Naive B cell (primary cell): ENCODE results near the gene FKBP1C. TPM values are rescaled to one million over a fixed set of nuclear protein-coding genes. Genes with fewer than 3 reads are reported as not detected.
"Not testable (repeated sequence)": the region's sequence is repeated elsewhere in the genome, so short reads cannot be mapped to it uniquely, and the experiment has no call there.

Experiments
- ATAC-seq, 2 donors: fragments of 150-1000 bp; cut with Tn5 transposase; 2 replicates each; pipeline ENCODE4 v1.10.0; 2021; ENCODE audit warnings: low read depth in 2 of 2, mild to moderate bottlenecking in 2 of 2, moderate library complexity in 2 of 2
- DNase-seq: peaks from one replicate; pipeline ENCODE4 v3.0.0; 2022
- H3K27ac Mint-ChIP-seq, 6 donors: one replicate each; pipeline ENCODE4 v1.8.0; 2020 to 2022; ENCODE audit warnings: mild to moderate bottlenecking in 6 of 6, mixed read lengths in 6 of 6, moderate library complexity in 5 of 6, inconsistent platforms in 2 of 6
- H3K27me3 Mint-ChIP-seq, 3 donors: one replicate each; pipeline ENCODE4 v1.8.0; 2021 to 2022; ENCODE audit warnings: mixed read lengths in 3 of 3, mild to moderate bottlenecking in 1 of 3
- H3K36me3 Mint-ChIP-seq, 2 donors: one replicate each; pipeline ENCODE4 v1.8.0; 2020 to 2022; ENCODE audit warnings: mixed read lengths in 2 of 2, inconsistent platforms in 1 of 2, mild to moderate bottlenecking in 1 of 2
- H3K4me1 Mint-ChIP-seq, 3 donors: one replicate each; pipeline ENCODE4 v1.8.0; 2020 to 2022; ENCODE audit warnings: mixed read lengths in 3 of 3, inconsistent platforms in 1 of 3, mild to moderate bottlenecking in 1 of 3, moderate library complexity in 1 of 3
- H3K4me3 Mint-ChIP-seq, 8 donors: one replicate each; pipeline ENCODE4 v1.8.0; 2020 to 2022; ENCODE audit warnings: mild to moderate bottlenecking in 8 of 8, mixed read lengths in 8 of 8, moderate library complexity in 8 of 8, inconsistent platforms in 2 of 8
- H3K9me3 Mint-ChIP-seq, 7 donors: one replicate each; pipeline ENCODE4 v1.8.0; 2020 to 2022; ENCODE audit warnings: mixed read lengths in 7 of 7, mild to moderate bottlenecking in 5 of 7, inconsistent platforms in 2 of 7, moderate library complexity in 1 of 7
- polyA plus RNA-seq, 6 donors: library from polyadenylated mRNA; unstranded; fragments of 300-500 nt; fragmentation: Illumina TruSeq; gene quantifications; one replicate each; pipeline ENCODE4 v1.2.3, GENCODE V29; 2021; ENCODE audit warnings: low read depth in 6 of 6

The FKBP1C gene
- polyA plus RNA-seq, 6 donors from 2014 or later, result 0.19 to 0.39 TPM; not detected in 4

- H3K4me1 Mint-ChIP-seq, H3K4me3 Mint-ChIP-seq, ATAC-seq, H3K27me3 Mint-ChIP-seq, H3K36me3 Mint-ChIP-seq, DNase-seq: not testable (repeated sequence)
- Mint-ChIP-seq H3K9me3 (peaks cover 0 to 14% (median 11%) of the 10 kb centered on the region in 7 donors), H3K27ac (peak overlapping the region in 1 of 6 donors; percentile 24)
These were observed 16.9 kb downstream of the FKBP1C start for GRCh38 chr6:63227928-63228894.

DNA sequence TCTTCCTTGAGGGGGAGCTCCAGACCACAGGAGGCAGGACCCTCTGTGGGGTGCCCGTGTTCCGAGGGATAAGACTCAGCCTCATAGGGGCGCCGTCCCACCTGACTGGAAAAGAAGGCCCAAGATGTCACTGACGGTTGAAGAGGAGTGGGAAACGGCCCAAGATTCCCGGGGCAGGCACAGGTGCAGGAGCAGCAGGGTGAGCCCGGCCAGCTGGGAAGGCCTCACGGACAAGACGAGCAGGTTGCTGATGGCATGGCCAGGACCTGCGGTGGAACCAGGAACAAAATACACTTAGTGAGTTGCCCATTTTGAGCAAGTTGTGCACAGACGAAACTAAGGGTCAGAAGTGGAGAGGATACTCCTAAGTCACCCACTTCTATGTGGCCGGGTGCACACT is 18.8 kb downstream of the FKBP1C start:
- peaks cover 0 to 22% (median 13%) of the 10 kb centered on the region in 7 donors for H3K9me3 Mint-ChIP-seq
- not testable (repeated sequence) for H3K4me3 Mint-ChIP-seq, DNase-seq, ATAC-seq, H3K27me3 Mint-ChIP-seq, H3K27ac Mint-ChIP-seq, H3K4me1 Mint-ChIP-seq, H3K36me3 Mint-ChIP-seq

DNA sequence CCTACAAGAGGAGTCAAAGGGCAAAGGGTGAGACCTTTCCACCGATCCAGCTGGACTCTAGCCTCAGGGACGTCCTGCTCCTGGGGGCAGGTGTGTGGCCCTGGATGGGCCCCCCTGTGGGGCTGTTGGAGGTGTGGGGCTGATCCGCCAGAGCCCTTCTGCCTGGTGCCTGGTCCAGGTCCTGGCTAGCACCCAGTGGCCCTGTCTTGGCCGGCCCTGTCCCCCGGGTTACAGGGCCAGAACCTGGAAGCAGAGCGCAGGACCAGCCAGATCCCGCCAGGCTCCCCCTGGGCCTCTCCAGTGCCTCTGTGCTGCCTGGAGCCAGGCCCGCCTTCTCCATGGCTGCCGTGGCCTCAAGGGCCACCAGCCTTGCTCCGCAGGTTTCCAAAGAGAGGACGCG is 19.2 kb downstream of the FKBP1C start:
- DNase-seq, H3K27ac Mint-ChIP-seq, H3K27me3 Mint-ChIP-seq, H3K36me3 Mint-ChIP-seq, ATAC-seq, H3K4me3 Mint-ChIP-seq, H3K4me1 Mint-ChIP-seq: not testable (repeated sequence)
- peaks cover 0 to 23% (median 13%) of the 10 kb centered on the region in 7 donors for H3K9me3 Mint-ChIP-seq

- DNase-seq (no peak), ATAC-seq (no peak)
- Mint-ChIP-seq H3K9me3 (peaks cover 3 to 13% (median 9%) of the 10 kb centered on the region in 7 donors), H3K27me3 (no peaks in the 10 kb centered on the region), H3K27ac (no peak overlapping the region), H3K4me1 (no peaks in the 10 kb centered on the region), H3K4me3 (no peak overlapping the region), H3K36me3 (no peaks in the 10 kb centered on the region)
These were observed 25.1 kb downstream of the FKBP1C start for GRCh38 chr6:63236398-63236817.

DNA sequence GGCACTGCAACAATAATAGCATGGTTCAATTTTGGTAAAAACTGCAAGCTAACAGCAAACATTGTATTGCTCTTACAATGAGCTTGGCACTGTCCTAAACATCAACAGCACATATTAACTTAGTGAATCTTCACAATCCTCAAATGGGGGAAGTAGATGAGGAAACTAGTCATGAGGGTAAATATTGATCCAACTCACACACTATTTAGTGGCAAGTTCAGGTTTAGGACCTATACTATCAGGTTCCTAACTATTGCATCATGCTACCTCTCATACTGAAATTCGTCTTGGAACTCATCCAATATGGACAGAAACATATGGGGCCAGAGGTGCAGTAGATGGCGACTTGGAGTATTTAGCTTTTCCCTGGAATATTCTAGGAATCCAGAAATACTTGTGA is 34.2 kb downstream of the FKBP1C start:
- DNase-seq (no peak), ATAC-seq (no peak)
- Mint-ChIP-seq H3K36me3 (no peaks in the 10 kb centered on the region), H3K27me3 (no peaks in the 10 kb centered on the region), H3K4me1 (no peaks in the 10 kb centered on the region), H3K27ac (no peak overlapping the region), H3K4me3 (no peak overlapping the region), H3K9me3 (peaks cover 0 to 2% (median 0%) of the 10 kb centered on the region in 7 donors)

DNA sequence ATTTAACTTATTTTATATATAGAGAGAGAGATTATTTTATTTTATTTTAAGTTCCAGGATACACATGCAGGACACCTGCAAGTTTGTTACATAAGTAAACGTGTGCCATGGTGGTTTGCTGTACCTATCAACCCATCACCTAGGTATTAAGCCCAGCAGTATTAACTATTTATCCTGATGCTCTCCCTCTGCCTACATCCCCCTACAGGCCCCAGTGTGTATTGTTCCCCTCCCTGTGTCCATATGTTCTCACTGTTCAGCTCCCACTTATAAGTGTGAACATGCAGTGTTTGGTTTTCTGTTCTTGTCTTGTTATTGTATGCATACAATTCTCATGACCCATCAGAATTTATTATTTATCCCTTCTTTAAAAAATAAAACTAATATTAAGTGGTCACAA is 34.6 kb downstream of the FKBP1C start:
- peak overlapping the region in 1 of 8 donors; percentile 47 for H3K4me3 Mint-ChIP-seq
- no peaks in the 10 kb centered on the region for H3K4me1 Mint-ChIP-seq
- no peak overlapping the region for H3K27ac Mint-ChIP-seq
- no peaks in the 10 kb centered on the region for H3K36me3 Mint-ChIP-seq
- DNase-seq, result no peak
- H3K27me3 Mint-ChIP-seq, result no peaks in the 10 kb centered on the region
- ATAC-seq, result no peak
- peaks cover 0 to 2% (median 0%) of the 10 kb centered on the region in 7 donors for H3K9me3 Mint-ChIP-seq

GRCh38 chr6:63246581-63246980 is 35.3 kb downstream of the FKBP1C start:
- H3K27ac Mint-ChIP-seq, result no peak overlapping the region
- H3K4me3 Mint-ChIP-seq, result no peak overlapping the region
- ATAC-seq (no peak), DNase-seq (no peak)
- H3K27me3 Mint-ChIP-seq, result no peaks in the 10 kb centered on the region
- no peaks in the 10 kb centered on the region for H3K4me1 Mint-ChIP-seq
- no peaks in the 10 kb centered on the region for H3K36me3 Mint-ChIP-seq
- H3K9me3 Mint-ChIP-seq, result peaks cover 0 to 2% (median 0%) of the 10 kb centered on the region in 7 donors

DNA sequence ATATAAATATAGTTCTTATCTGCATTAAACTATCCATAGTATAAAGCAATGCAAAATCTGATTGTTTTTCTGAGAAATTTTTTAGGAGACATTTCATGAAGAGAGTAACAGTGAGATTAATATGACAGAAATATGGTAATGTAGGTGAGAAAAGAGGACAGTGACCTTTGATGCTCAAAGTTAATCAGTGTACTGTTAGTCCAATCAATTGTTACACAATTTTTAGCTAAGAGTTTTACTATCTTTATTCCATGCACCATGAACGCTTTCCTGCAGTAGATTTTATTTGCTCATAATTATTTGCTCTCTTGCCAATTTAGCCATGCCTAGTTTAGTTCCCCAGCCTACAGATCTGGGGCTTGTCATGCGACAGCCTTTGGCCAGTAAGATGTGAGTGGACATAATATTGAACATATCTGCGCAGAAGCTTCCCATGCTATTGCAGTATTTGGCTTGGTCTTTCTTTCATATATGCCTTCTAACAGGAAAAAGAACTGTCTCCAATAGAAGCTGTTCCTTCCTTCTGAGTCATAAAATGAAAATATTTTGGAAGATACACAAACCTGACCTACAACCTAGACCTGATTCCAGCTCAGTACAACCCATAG is 38.7 kb downstream of the FKBP1C start:
- Mint-ChIP-seq H3K27me3 (no peaks in the 10 kb centered on the region), H3K4me3 (no peak overlapping the region), H3K27ac (peak overlapping the region in 1 of 6 donors; percentile 4), H3K9me3 (peaks cover 0 to 4% (median 0%) of the 10 kb centered on the region in 7 donors), H3K4me1 (no peaks in the 10 kb centered on the region), H3K36me3 (no peaks in the 10 kb centered on the region)
- ATAC-seq (no peak), DNase-seq (no peak)

GRCh38 chr6:63259153-63259552 is 47.9 kb downstream of the FKBP1C start:
- ATAC-seq (no peak), DNase-seq (no peak)
- Mint-ChIP-seq H3K4me3 (no peak overlapping the region), H3K27me3 (no peaks in the 10 kb centered on the region), H3K36me3 (no peaks in the 10 kb centered on the region), H3K9me3 (peaks cover 0 to 5% (median 0%) of the 10 kb centered on the region in 7 donors), H3K4me1 (no peaks in the 10 kb centered on the region), H3K27ac (no peak overlapping the region)

- no peak for DNase-seq
- no peaks in the 10 kb centered on the region for H3K27me3 Mint-ChIP-seq
- H3K4me3 Mint-ChIP-seq, result no peak overlapping the region
- H3K9me3 Mint-ChIP-seq, result no peaks in the 10 kb centered on the region
- H3K36me3 Mint-ChIP-seq, result no peaks in the 10 kb centered on the region
- H3K4me1 Mint-ChIP-seq, result no peaks in the 10 kb centered on the region
- ATAC-seq, result no peak
- H3K27ac Mint-ChIP-seq, result no peak overlapping the region
These were observed 50.6 kb downstream of the FKBP1C start for GRCh38 chr6:63261820-63262219.

Other genes starting within 250 kb of the FKBP1C start
- gene LGSN, start 108.5 kb downstream of the FKBP1C start, polyA plus RNA-seq, result not detected